GM18507 (cell line): Measurements from ENCODE around the gene GPC3.

Source experiments
- DNase-seq: peaks from one replicate; pipeline ENCODE4 v3.0.0; 2011; ENCODE audit warnings: low read depth; ENCODE audit not compliant: insufficient read length; ENCODE audit errors: extremely low spot score
- FAIRE-seq: peaks from 2 replicates; lab custom pipeline; 2011; peaks lifted over from hg19 to GRCh38; lab: Jason Lieb, UNC

Gene GPC3

DNA sequence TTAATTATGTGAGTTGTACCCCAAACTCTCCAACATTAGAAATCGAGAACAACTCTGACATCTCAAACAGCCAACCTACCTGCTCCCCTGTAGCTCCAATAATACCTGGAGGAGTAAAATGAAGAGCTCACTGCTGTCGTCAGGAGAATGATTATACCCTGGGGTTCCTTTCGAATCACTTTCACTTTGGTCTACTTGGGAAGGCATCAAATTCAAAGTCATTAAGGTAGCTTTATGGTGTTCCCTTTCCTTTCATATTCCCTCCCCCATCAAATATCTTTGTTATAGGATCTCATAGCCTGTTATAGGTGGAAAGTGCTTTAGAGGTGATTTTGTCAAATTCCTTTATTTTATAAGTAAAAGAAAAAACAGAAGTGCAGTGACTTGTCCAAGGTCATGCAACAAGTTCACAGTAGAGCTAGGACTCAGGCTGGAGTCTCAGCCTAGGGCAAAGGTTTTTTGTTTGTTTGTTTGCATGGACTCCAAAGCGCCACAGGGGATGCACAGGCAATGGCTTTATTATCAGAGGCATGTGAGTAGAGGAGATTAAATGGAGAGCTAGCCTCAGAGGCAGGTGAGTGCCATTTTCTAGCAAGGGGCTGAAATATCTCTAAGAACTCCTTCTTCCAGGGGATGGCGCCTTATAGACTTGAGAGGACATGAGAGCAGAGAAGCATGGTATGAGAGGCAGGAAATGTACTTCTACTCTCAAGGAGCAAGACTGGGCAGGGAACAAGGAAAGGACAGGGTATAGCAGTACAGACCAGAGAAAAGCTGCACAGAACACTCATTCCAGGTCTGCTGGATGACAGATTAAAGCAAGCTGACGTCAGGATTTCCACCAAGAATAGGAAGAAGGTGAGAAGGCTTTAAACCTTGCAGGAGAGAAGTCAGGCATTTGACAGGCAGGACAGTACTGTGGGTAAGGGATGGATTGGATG lies 308.0 kb downstream of the GPC3 start:
- FAIRE-seq (no peak), DNase-seq (no peak)

- DNase-seq: no peak
- FAIRE-seq: no peak
Observed at GRCh38 chrX:133676344-133677122, 308.9 kb downstream of the GPC3 start.

GRCh38 chrX:133674726-133675470 lies 310.5 kb downstream of the GPC3 start:
- DNase-seq (no peak), FAIRE-seq (no peak)

DNA sequence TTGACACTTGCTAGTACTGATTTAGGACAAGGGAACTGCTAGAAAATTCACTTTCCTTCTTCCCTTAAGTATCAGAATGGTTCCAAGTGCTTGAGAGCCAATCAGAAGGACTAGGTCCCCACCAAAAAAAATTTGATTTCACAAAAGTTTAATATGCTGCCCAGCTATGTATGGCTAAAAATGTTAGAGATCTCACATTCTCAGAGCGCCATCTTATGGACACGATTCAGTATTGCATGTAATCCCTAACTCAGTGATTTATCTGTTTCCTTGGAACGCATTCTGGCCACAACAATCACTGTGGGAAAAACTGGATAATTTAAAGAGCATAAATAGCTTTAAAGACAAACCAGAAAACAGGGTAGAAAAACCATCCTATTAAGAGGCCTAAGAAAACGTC lies 315.0 kb downstream of the GPC3 start:
- peak; percentile 0 for DNase-seq
- peak; percentile 67 for FAIRE-seq

- FAIRE-seq (no peak), DNase-seq (no peak)
Observed at GRCh38 chrX:133669214-133669613, 316.2 kb downstream of the GPC3 start.

- FAIRE-seq (no peak), DNase-seq (no peak)
Observed at GRCh38 chrX:133668225-133668931, 317.0 kb downstream of the GPC3 start.

DNA sequence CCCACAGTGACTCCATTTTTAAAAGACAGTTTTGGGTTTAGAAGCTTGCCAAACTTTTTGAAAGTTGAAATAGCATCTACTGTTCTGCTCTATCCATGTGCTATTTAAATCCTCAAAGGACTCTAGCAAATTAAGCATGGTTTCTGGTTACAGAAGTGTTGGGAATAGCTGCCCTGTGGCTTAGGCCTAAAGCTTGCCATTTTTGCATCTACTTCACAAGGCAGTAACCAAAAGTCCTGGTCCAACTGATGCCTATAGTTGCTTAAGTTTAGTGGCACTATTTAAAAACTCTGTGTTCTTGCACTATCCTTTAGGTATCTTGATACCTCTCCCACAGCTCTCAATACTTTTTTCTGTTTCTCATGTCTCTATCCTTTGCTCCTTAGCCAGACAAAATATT lies 319.1 kb downstream of the GPC3 start:
- FAIRE-seq (no peak), DNase-seq (no peak)

DNA sequence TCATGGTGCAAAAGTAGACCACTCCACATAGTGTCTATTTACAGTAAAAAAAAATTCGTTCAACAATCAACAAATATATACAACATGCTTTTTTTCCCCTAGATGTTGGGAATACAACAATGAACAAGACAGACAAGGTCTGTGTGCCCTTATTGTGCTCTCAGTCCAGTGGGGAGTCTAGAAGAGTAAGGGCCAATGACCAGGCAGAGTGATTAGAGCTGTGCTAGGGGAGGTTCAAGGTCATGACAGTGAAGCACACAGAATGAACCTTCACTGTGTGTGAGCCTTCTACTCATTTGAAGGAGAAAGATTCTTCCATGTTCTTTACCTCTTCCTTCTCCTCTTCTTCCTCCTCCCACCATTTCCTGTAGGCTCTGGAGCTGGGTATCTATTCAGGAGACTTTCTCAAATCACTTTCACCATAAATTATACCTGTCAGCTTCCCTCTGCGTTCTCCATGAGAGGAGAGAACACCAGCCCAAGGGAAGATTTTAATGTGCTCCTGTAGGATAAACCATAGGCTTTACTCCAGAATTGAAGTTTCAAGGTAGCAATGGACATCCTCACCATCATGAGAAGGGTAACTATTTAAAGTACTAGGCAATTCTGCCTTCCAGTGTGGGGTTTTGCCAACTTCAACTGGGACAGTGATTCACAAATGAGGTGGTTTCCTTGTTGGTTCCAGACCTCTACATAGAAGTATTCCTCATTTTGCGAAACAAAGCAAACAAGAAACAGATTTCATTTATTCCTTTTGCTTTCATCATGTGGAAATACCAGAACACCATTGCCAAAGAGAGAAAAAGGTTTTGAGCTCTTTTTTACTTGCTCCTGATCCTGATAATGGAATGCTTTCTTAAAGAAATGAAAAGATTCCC lies 323.2 kb downstream of the GPC3 start:
- FAIRE-seq: no peak

GRCh38 chrX:133660281-133660680 lies 325.1 kb downstream of the GPC3 start:
- FAIRE-seq: no peak

More for the DNA sequence above, 323.2 kb downstream of the GPC3 start:
- no peak for DNase-seq

DNA sequence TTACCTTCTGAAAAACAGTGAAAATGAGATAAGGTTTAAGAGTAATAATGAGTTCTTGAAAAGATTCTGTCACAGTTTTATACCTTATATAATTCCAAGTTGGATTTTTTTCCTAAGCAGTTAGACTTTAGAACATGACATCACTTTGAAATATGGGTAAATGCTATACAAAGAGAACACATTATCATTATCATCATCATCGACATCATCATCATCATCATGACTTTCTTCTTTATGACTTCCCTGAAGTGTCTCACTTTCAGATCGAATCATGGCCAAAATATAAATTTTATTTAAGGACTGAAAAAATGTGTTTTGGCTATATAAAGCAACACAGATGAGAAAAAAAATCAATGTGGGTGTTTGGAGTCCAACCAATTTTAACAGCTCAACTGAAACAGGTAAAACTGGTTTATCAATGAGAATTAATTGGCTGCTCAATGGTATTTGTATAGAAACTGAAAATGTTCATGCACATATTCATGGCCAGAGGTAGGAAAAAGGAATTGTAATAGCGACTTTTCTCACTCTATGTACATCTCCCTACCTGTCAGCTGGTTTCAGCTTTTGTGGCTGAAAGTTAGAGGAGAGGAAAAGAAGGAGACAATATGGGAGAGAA lies 327.0 kb downstream of the GPC3 start:
- no peak for FAIRE-seq

More at GRCh38 chrX:133660281-133660680, 325.1 kb downstream of the GPC3 start:
- DNase-seq: no peak

DNA sequence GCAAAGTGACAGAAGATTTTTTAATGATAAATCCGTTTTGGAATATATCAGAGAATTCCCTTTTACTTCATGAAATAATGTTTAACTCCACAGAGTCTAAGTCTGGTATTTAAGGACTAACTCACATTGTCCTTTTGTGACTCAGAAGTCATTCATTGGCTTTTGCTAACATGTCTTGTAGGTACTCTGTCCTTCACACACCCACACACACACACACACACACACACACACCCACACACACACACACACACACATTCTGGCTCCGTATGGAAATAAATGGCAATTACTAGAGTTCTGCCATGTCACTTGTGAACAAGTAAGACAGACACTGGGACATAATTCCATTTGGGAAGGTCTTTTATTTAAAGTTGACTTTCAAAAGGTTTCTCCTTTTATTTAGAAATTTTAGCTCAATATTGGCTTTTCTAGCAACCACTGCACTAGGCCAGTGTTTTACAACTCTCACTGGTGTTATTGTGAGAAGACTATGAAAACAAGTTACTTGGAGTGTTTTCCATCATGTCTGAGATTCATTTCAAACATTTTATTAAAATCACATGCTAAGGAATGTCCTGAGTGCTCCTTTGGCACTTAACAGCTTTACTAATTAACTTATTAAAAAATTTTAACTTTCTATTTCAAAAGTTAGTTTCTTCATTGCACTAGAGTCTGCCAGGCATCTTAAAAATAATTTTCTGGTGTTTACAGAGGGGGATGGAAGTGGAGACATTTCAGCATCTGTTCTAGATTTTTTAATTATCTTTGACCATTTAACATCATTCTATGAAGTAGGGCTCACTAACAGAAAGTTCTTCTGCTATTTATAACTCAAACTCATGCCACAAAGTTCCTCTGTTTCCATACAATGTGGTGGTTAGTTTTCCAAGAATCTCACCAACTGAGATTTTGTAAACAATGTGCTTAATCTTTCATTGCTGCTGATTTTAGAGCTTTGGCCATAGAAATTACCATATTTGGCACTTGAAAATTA lies 329.8 kb downstream of the GPC3 start:
- FAIRE-seq: no peak

More for the DNA sequence above, 327.0 kb downstream of the GPC3 start:
- no peak for DNase-seq

DNA sequence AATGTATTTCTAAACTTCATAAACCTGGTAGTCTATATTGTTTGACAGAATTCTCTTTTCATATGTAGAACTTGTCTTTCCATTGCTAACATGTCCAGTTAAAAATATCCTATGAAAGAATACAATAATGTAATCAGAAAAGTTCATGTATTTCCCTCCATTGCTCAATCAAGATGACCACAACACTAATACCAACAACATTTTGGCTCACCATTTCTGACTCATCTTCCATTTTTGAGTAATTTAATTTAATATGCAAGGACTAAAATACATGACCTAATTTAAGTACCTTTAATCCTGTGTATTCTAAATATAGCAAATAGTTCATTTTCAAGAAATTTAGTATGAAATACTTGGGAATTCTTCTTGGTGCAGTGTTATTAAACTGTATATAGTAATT lies 330.6 kb downstream of the GPC3 start:
- DNase-seq: no peak

More for the DNA sequence above, 329.8 kb downstream of the GPC3 start:
- DNase-seq: no peak

GRCh38 chrX:133653358-133653757 lies 332.0 kb downstream of the GPC3 start:
- DNase-seq (no peak), FAIRE-seq (no peak)

More for the DNA sequence above, 330.6 kb downstream of the GPC3 start:
- FAIRE-seq: no peak

DNA sequence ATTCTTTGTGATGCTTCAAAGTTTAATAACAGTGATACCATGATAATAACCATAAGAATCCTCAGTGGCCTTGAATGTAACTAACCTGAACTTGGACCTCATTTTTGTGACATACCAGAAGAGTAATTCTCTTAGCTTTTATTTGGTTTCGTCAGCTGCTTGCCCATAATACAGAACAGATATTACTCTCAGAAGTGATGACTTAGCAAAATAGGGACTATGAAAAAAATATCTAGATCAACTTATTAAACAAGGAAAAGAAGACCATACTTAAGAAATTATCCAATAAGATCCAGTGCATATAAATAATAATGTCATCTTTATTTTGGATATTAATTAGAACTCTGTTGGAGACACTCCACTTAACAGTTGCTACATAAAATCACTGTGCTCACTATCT lies 333.2 kb downstream of the GPC3 start:
- no peak for FAIRE-seq

GRCh38 chrX:133650239-133650638 lies 335.2 kb downstream of the GPC3 start:
- no peak for FAIRE-seq

More for the DNA sequence above, 333.2 kb downstream of the GPC3 start:
- DNase-seq: no peak

GRCh38 chrX:133649651-133650050 lies 335.7 kb downstream of the GPC3 start:
- DNase-seq (no peak), FAIRE-seq (no peak)

More at GRCh38 chrX:133650239-133650638, 335.2 kb downstream of the GPC3 start:
- DNase-seq: no peak

DNA sequence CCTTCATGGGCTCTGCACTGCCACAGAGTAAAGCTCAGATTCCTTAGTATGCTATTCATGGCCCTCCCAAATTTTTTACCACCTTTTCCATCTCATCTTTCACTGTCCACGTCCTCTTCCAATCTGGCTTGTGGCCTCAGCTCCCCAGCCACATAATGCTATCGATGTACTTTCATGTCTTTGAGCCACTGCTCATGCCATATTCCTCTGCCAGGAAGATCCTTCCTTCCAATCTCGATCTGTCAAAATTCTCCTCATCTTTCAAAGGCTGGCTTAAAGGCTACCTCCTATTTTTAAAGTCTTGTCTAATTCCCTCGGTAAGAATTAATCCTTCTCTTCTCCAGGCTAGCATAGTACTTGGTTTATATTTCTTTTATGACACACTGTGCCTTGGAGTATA lies 336.8 kb downstream of the GPC3 start:
- DNase-seq (no peak), FAIRE-seq (no peak)
